Measurements from ENCODE around the gene MAD1L1. TPM values are rescaled to one million over a fixed set of nuclear protein-coding genes. Genes with fewer than 3 reads are reported as not detected.

MAD1L1 gene
- total and polyA plus RNA-seq, 2 donors (not counting 3 experiments of a cell fraction or from before 2014, with no cell fraction given), result 34.1 to 42.3 TPM

DNA sequence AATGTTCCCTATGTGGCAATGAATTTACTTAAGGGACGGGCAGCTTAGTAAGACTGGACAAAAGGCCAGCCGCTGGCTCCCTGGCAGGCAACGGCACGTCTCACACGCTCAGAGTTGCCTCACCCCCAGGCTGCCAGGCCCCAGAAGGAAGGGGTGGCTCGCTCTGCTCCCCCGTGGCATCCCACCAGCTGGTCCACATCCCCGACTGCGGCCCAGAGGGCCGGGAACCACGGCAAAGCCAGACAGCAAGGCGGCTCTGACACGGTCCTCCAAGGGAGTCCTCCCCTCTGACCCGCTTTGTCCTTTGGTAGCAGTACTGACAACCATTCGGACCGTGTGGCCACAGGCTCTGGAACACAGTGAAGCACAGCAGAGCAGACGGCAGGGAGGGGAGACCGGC, 43.4 kb upstream of the MAD1L1 start:
- no peaks in the 10 kb centered on the region for H3K9me3 ChIP-seq (replicated peaks; ENCODE audit: control insufficient read depth, insufficient read depth, low read length)
- H3K4me3 ChIP-seq (replicated peaks in 1 of 3; ENCODE audit: insufficient read depth in 1 of 3, low read depth in 1 of 3, low read length in 3 of 3), result no peak overlapping the region
- intact Hi-C loops (cut with micrococcal nuclease) (no loop called here), dilution Hi-C loops (cut with MboI; ENCODE audit: extremely low pct_ligation_motif_present, low sequenced_read_pairs) (no loop called here)
- DNase-seq (ENCODE audit: low read depth, low spot score), result no peak
- H4K20me1 ChIP-seq (replicated peaks; ENCODE audit: control insufficient read depth, extremely low read depth, insufficient read depth, low read length), result no peaks in the 10 kb centered on the region
- H3K79me2 ChIP-seq (ENCODE audit: control insufficient read depth, insufficient read depth, low read length), result no peaks in the 10 kb centered on the region
- POLR2A ChIA-PET, result no interaction called here
- TF ChIP-seq EZH2 (IDR thresholded peaks at IDR 0.05; ENCODE audit: borderline replicate concordance, low read depth, low read length, severe bottlenecking), result no peak
- TF ChIP-seq, protein P1, sequence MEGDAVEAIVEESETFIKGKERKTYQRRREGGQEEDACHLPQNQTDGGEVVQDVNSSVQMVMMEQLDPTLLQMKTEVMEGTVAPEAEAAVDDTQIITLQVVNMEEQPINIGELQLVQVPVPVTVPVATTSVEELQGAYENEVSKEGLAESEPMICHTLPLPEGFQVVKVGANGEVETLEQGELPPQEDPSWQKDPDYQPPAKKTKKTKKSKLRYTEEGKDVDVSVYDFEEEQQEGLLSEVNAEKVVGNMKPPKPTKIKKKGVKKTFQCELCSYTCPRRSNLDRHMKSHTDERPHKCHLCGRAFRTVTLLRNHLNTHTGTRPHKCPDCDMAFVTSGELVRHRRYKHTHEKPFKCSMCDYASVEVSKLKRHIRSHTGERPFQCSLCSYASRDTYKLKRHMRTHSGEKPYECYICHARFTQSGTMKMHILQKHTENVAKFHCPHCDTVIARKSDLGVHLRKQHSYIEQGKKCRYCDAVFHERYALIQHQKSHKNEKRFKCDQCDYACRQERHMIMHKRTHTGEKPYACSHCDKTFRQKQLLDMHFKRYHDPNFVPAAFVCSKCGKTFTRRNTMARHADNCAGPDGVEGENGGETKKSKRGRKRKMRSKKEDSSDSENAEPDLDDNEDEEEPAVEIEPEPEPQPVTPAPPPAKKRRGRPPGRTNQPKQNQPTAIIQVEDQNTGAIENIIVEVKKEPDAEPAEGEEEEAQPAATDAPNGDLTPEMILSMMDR (IDR thresholded peaks at IDR 0.05; ENCODE audit: extremely low read depth in 1 of 2, insufficient read depth in 1 of 2, low read depth in 1 of 2, low read length in 2 of 2), result no peak
- TF ChIP-seq GATA2 (IDR thresholded peaks at IDR 0.05; ENCODE audit: insufficient read depth, insufficient read length, low read depth, low read length), result no peak
- no peak for TF ChIP-seq POLR2A (IDR thresholded peaks at IDR 0.05; ENCODE audit: low read depth, low read length)
- no peak for TF ChIP-seq POLR2AphosphoS5 (IDR thresholded peaks at IDR 0.05; ENCODE audit: insufficient read depth, low read depth, low read length)
- TF ChIP-seq JUN (IDR thresholded peaks at IDR 0.05; ENCODE audit: borderline replicate concordance, insufficient read depth, insufficient read length, low read depth), result no peak
- TF ChIP-seq, protein P2, sequence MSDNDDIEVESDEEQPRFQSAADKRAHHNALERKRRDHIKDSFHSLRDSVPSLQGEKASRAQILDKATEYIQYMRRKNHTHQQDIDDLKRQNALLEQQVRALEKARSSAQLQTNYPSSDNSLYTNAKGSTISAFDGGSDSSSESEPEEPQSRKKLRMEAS (IDR thresholded peaks at IDR 0.05; ENCODE audit: insufficient read depth, insufficient read length), result no peak
- TF ChIP-seq MYC (IDR thresholded peaks at IDR 0.05; ENCODE audit: low read depth, low read length), result no peak
- no peak for TF ChIP-seq FOS (IDR thresholded peaks at IDR 0.05; ENCODE audit: borderline replicate concordance, insufficient read depth, low read length)
- H2AFZ ChIP-seq (ENCODE audit: low read depth, low read length), result no peak overlapping the region
- CTCF ChIA-PET, result interaction anchor here (0.6 kb wide), 1 partner anchor 993 kb away, joined by 3 read pairs; no protein-coding TSS in a partner anchor
- no peaks in the 10 kb centered on the region for H3K9me1 ChIP-seq (replicated peaks; ENCODE audit: control insufficient read depth, extremely low read depth, insufficient read depth, low read length)
- no peaks in the 10 kb centered on the region for H3K4me1 ChIP-seq (ENCODE audit: control insufficient read depth, extremely low read depth, insufficient read depth, low read length)
- H3K4me2 ChIP-seq (ENCODE audit: insufficient read depth, low read length), result no peak overlapping the region
- H3K27me3 ChIP-seq (ENCODE audit: control insufficient read depth in 2 of 2, insufficient read depth in 2 of 2, low read length in 2 of 2), result no peaks in the 10 kb centered on the region
- no peak for FAIRE-seq
- no peak overlapping the region for H3K9ac ChIP-seq (replicated peaks; ENCODE audit: extremely low read depth, insufficient read depth, low read length)
- H3K36me3 ChIP-seq (ENCODE audit: control insufficient read depth in 2 of 2, extremely low read depth in 1 of 2, insufficient read depth in 2 of 2, low read length in 2 of 2), result peaks cover 0 to 6% of the 10 kb centered on the region in 2 experiments
- no peak overlapping the region for H3K27ac ChIP-seq (ENCODE audit: insufficient read depth, low read depth, low read length)
- BruUV-seq (replicated peaks), result no TSS peak
